Measurements from ENCODE around the gene COBL. TPM values are rescaled to one million over a fixed set of nuclear protein-coding genes. Genes with fewer than 3 reads are reported as not detected.

COBL gene
- total RNA-seq, 4 donors from 2014 or later = 1.1 to 27.7 (median 15.2) TPM

- TF ChIP-seq CTCF (IDR thresholded peaks at IDR 0.05) = no peak
- DNase-seq (ENCODE audit: low spot score) (no peak), ATAC-seq (ENCODE audit: low FRiP score) (no peak)
Observed at GRCh38 chr7:51071427-51071826, 245.2 kb downstream of the COBL start.

- no peak for TF ChIP-seq CTCF (IDR thresholded peaks at IDR 0.05)
- DNase-seq (ENCODE audit: low spot score) = no peak
- no peak for ATAC-seq (ENCODE audit: low FRiP score)
Observed at GRCh38 chr7:51070151-51070550, 246.5 kb downstream of the COBL start.

GRCh38 chr7:51069411-51070083, 247.1 kb downstream of the COBL start:
- ATAC-seq (ENCODE audit: low FRiP score) = peak; percentile 27
- DNase-seq (ENCODE audit: low spot score) = no peak

GRCh38 chr7:51068401-51068800, 248.2 kb downstream of the COBL start:
- TF ChIP-seq CTCF (IDR thresholded peaks at IDR 0.05) = no peak
- DNase-seq (ENCODE audit: low spot score) = no peak
- no peak for ATAC-seq (ENCODE audit: low FRiP score)

More at GRCh38 chr7:51069411-51070083, 247.1 kb downstream of the COBL start:
- TF ChIP-seq CTCF (IDR thresholded peaks at IDR 0.05) = no peak

GRCh38 chr7:51067757-51068156, 248.9 kb downstream of the COBL start:
- ATAC-seq (ENCODE audit: low FRiP score) (peak; percentile 38), DNase-seq (ENCODE audit: low spot score) (peak; percentile 57)
- peak in 1 of 3 donors; percentile 61 for TF ChIP-seq CTCF (IDR thresholded peaks at IDR 0.05)

GRCh38 chr7:51067258-51067657, 249.4 kb downstream of the COBL start:
- ATAC-seq (ENCODE audit: low FRiP score) = no peak

More at GRCh38 chr7:51067258-51067657, 249.4 kb downstream of the COBL start:
- DNase-seq (ENCODE audit: low spot score) = no peak
- no peak for TF ChIP-seq CTCF (IDR thresholded peaks at IDR 0.05)

Data from omental fat pad (tissue), 4 donors.